DOHH2 (cell line): ENCODE results near the gene GUK1.
A peak's percentile ranks its signal among the peaks of the same experiment; 100 is the strongest.

Experiments
- H3F3A ChIP-seq: fragments of 200-600 bp; sonication (generic), shearing (Covaris generic); 2 replicates; pipeline ENCODE4 v1.6.0; 2016; ENCODE audit warnings: antibody characterized with exemption, mild to moderate bottlenecking; ENCODE audit not compliant: control insufficient read depth, insufficient read depth
- H3K27ac ChIP-seq: fragments of 200-600 bp; sonication (generic); 2 replicates; pipeline ENCODE4 v1.5.1; 2014; ENCODE audit warnings: low read depth, mild to moderate bottlenecking, low read length, moderate library complexity
- H3K27me3 ChIP-seq: fragments of 200-600 bp; sonication (generic); 2 replicates; pipeline ENCODE4 v1.6.1; 2014; ENCODE audit warnings: mild to moderate bottlenecking, low read length, mixed read lengths; ENCODE audit not compliant: control insufficient read depth
- H3K36me3 ChIP-seq: fragments of 200-600 bp; sonication (generic); 2 replicates; pipeline ENCODE4 v1.6.1; 2014; ENCODE audit warnings: mild to moderate bottlenecking, low read length, moderate library complexity, mixed read lengths; ENCODE audit not compliant: control insufficient read depth
- H3K4me1 ChIP-seq: fragments of 200-600 bp; sonication (generic); 2 replicates; pipeline ENCODE4 v1.6.1; 2014; ENCODE audit warnings: mild to moderate bottlenecking, low read length, mixed read lengths; ENCODE audit not compliant: control insufficient read depth
- H3K4me2 ChIP-seq: fragments of 200-600 bp; sonication (generic); 2 replicates; pipeline ENCODE4 v1.6.0; 2014; ENCODE audit warnings: mild to moderate bottlenecking, low read length, moderate library complexity
- H3K4me3 ChIP-seq: fragments of 200-600 bp; sonication (generic); 2 replicates; pipeline ENCODE4 v1.5.1; 2014; ENCODE audit warnings: mild to moderate bottlenecking, low read length, mixed read lengths
- H3K79me2 ChIP-seq: fragments of 200-600 bp; sonication (generic); 2 replicates; pipeline ENCODE4 v1.6.1; 2014; ENCODE audit warnings: mild to moderate bottlenecking, low read length, mixed read lengths; ENCODE audit not compliant: control insufficient read depth
- H3K9me2 ChIP-seq: fragments of 200-600 bp; sonication (generic); replicated peaks from 2 replicates; pipeline ENCODE4 v1.6.1; 2014; ENCODE audit warnings: mild to moderate bottlenecking, low read length, mixed read lengths; ENCODE audit not compliant: control insufficient read depth
- H3K9me3 ChIP-seq: fragments of 200-600 bp; sonication (generic); 2 replicates; pipeline ENCODE4 v1.6.1; 2014; ENCODE audit warnings: antibody characterized with exemption, low read length, mixed read lengths; ENCODE audit not compliant: control insufficient read depth, insufficient read depth
- H4K20me1 ChIP-seq: fragments of 200-600 bp; sonication (generic); 2 replicates; pipeline ENCODE4 v1.6.0; 2014; ENCODE audit warnings: low read depth, mild to moderate bottlenecking, antibody characterized with exemption, low read length, moderate library complexity; ENCODE audit not compliant: control insufficient read depth, insufficient read depth
- EZH2phosphoT487 ChIP-seq: fragments of 200-600 bp; sonication (generic); IDR thresholded peaks from 2 replicates; pipeline ENCODE4 v1.6.1; 2017; ENCODE audit warnings: borderline replicate concordance, mild to moderate bottlenecking, antibody characterized with exemption, low read length, moderate library complexity, mixed read lengths
- TF ChIP-seq, protein P1 (sequence below): fragments of 200-600 bp; sonication (generic); IDR thresholded peaks from one replicate; pipeline ENCODE4 v1.5.1; 2014; ENCODE audit warnings: antibody characterized with exemption, mild to moderate bottlenecking, low read depth, low read length; ENCODE audit not compliant: poor library complexity, severe bottlenecking

Gene GUK1

DNA sequence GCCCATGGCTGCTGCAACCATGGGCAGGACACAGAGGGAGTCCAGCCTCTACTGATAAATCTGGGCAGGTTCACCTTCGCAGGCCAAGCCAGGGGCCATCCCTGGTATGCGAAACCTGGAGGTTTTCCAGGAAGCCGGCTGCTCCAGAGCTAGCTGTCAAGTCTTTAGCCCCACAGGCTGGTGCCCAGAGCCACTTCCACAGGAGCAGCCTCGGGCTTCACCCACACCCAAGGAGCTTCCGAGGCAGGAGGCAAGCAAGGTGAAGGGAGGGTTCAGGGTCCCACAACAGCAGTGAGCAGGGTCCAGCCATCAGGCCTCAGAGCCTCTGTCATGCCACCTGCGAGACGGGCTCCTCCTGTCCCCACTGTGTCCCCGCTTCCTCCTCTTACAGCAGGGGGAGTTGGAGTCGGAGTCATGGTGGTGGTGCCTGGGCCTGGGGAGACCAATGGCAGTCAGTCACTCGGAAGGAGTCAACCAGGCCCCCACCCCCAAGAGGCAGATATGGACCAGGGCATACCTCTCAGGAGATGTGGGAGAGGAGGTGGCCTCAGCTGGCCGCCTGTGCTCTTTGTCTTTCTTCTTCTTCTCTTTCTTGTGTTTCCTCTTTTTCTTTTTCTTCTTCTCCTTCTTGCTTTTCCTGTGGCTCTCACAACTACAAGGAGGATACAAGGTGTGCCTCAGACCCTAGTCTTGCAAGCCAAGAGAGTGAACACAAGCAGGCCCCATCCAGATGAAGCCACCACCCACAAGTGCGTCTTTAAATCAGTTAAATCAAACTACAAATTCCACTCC is 39.1 kb upstream of the GUK1 start:
- Histone ChIP-seq H3K4me2 (peak overlapping the region; percentile 63), H3K4me1 (peaks cover 24% of the 10 kb centered on the region), H3F3A (peaks cover 20% of the 10 kb centered on the region), H3K4me3 (peak overlapping the region; percentile 93), H3K27me3 (no peaks in the 10 kb centered on the region), H3K36me3 (peaks cover 63% of the 10 kb centered on the region), H4K20me1 (peaks cover 11% of the 10 kb centered on the region; the same call in 1 of the 2 replicates), H3K9me3 (no peaks in the 10 kb centered on the region), H3K79me2 (peaks cover 57% of the 10 kb centered on the region), H3K9me2 (no peaks in the 10 kb centered on the region), H3K27ac (peak overlapping the region; percentile 36; the same call in 1 of the 2 replicates)
- TF ChIP-seq, protein P1, sequence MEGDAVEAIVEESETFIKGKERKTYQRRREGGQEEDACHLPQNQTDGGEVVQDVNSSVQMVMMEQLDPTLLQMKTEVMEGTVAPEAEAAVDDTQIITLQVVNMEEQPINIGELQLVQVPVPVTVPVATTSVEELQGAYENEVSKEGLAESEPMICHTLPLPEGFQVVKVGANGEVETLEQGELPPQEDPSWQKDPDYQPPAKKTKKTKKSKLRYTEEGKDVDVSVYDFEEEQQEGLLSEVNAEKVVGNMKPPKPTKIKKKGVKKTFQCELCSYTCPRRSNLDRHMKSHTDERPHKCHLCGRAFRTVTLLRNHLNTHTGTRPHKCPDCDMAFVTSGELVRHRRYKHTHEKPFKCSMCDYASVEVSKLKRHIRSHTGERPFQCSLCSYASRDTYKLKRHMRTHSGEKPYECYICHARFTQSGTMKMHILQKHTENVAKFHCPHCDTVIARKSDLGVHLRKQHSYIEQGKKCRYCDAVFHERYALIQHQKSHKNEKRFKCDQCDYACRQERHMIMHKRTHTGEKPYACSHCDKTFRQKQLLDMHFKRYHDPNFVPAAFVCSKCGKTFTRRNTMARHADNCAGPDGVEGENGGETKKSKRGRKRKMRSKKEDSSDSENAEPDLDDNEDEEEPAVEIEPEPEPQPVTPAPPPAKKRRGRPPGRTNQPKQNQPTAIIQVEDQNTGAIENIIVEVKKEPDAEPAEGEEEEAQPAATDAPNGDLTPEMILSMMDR = no peak
- no peak for TF ChIP-seq EZH2phosphoT487

DNA sequence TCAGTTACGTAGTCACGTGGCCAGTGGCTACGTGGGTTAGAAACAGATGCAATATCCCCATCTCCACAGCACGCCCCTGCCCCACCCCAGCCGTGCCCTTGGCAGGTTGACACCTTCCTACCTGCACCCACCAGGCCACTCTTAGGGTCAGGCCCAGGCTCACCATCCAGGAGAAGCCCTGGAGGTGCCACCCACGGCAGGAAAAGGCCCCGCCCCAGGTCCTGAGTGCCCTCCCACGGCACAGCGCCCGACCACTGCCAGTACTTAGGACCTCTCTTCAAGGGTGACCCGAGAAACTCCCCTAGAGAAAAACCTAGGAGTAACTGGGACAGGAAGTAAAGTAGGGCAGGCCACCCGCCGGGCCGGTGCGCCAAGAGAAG is 38.5 kb upstream of the GUK1 start:
- Histone ChIP-seq H3K9me2 (no peaks in the 10 kb centered on the region), H3K9me3 (no peaks in the 10 kb centered on the region), H4K20me1 (peaks cover 8% of the 10 kb centered on the region; the same call in 1 of the 2 replicates), H3K36me3 (peaks cover 63% of the 10 kb centered on the region), H3K79me2 (peaks cover 51% of the 10 kb centered on the region), H3K27ac (peak overlapping the region; percentile 36; the same call in 1 of the 2 replicates), H3K4me1 (peaks cover 24% of the 10 kb centered on the region), H3F3A (peaks cover 20% of the 10 kb centered on the region), H3K27me3 (no peaks in the 10 kb centered on the region), H3K4me2 (peak overlapping the region; percentile 63), H3K4me3 (peak overlapping the region; percentile 93)
- no peak for TF ChIP-seq EZH2phosphoT487
- TF ChIP-seq, protein P1 = no peak

DNA sequence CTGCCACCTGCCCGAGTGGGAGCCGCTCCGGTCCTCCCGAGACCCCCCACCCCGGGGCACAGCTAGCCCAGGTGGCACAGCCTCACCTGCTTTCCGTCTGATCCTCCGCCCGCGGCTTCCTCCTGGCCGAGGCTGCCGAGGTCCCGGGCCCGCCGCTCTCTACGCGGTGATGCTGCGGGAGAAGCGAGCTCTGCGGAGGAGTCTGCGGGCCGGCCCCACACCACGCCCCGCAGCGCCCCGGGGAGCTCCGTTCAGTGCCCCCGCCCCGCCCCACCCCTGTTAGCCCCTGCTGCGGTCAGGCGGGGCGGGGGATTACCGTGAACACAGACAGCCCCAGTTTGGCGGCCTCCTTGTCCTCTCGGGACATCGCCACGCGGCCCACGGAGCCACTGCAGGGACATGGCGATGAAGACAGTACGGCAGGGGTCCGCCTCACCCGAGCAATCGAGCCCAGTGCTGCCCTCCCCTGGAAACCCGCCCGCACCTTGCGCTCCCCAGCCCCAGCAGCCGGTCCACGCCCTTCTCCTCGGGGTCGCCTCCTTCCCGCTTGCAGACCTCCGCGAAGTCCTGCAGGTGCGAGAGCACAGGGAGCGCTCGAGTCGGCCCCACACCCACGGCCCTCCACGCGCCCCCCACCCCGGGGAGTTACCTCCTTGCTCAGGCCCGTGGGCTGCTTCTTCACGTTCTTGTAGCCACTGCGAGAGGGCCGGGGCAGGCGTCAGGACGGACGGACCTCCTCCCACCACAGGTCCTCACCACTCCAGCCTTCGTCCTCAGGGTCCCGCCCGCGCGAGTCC is 37.9 kb upstream of the GUK1 start:
- Histone ChIP-seq H3K4me1 (peaks cover 24% of the 10 kb centered on the region), H3K4me3 (peak overlapping the region; percentile 93), H3K36me3 (peaks cover 61% of the 10 kb centered on the region), H3K9me2 (no peaks in the 10 kb centered on the region), H3K27me3 (no peaks in the 10 kb centered on the region), H3F3A (peaks cover 20% of the 10 kb centered on the region), H3K4me2 (peak overlapping the region; percentile 63), H3K27ac (peak overlapping the region; percentile 36; the same call in 1 of the 2 replicates), H4K20me1 (peaks cover 2% of the 10 kb centered on the region; the same call in 1 of the 2 replicates), H3K9me3 (no peaks in the 10 kb centered on the region), H3K79me2 (peaks cover 45% of the 10 kb centered on the region)
- TF ChIP-seq EZH2phosphoT487 = no peak
- TF ChIP-seq, protein P1 = peak; percentile 47
